IMR-90 (cell line): Measurements from ENCODE around the gene GABRB1. TPM values are rescaled to one million over a fixed set of nuclear protein-coding genes. Genes with fewer than 3 reads are reported as not detected.

ENCODE experiments used
- ATAC-seq: fragments of 200-7000 bp; cut with Tn5 transposase; 2 replicates; pipeline ENCODE4 v1.9.1; 2020; ENCODE audit warnings: low read depth, mild to moderate bottlenecking, moderate library complexity
- BruUV-seq: library from RNA; stranded (reverse); fragments of 400-500 nt; replicated peaks from 2 replicates; lab custom pipeline; 2021; lab: Mats Ljungman, UMichigan
- CTCF ChIA-PET: fragments of 300-600 bp; formaldehyde crosslinking; extraction: SDS; loops from one replicate; lab custom pipeline; 2021; ENCODE audit warnings: antibody characterized with exemption; lab: Yijun Ruan, JAX
- POLR2A ChIA-PET: fragments of 300-600 bp; sonication (Branson Sonifier 250); formaldehyde crosslinking; loops from one replicate; lab custom pipeline; 2022; ENCODE audit warnings: antibody characterized with exemption; ENCODE audit not compliant: unreplicated experiment; lab: Charles Lee
- DNase-seq: peaks from one replicate; pipeline ENCODE4 v3.0.0; 2013
- H2AFZ ChIP-seq: replicated peaks from 2 replicates; pipeline ENCODE3; 2013; ENCODE audit warnings: low read length, mild to moderate bottlenecking; ENCODE audit not compliant: poor library complexity
- H2AK5ac ChIP-seq: 2 replicates; pipeline ENCODE4 v1.6.1; 2013; ENCODE audit warnings: low read depth, low read length, inconsistent platforms
- H2AK9ac ChIP-seq: replicated peaks from 2 replicates; pipeline ENCODE3; 2013; ENCODE audit warnings: mild to moderate bottlenecking, low read depth, low read length, moderate library complexity; ENCODE audit not compliant: poor library complexity
- H2BK120ac ChIP-seq: 2 replicates; pipeline ENCODE4 v1.6.1; 2013; ENCODE audit warnings: low read depth, low read length, inconsistent platforms
- H2BK15ac ChIP-seq: 3 replicates; pipeline ENCODE4 v1.6.1; 2013; ENCODE audit warnings: low read depth, low read length, inconsistent platforms
- H2BK20ac ChIP-seq: 2 replicates; pipeline ENCODE4 v1.6.1; 2013; ENCODE audit warnings: low read depth, mild to moderate bottlenecking, inconsistent platforms, low read length, moderate library complexity
- H2BK5ac ChIP-seq: 2 replicates; pipeline ENCODE4 v1.6.1; 2013; ENCODE audit warnings: mild to moderate bottlenecking, low read depth, low read length, inconsistent platforms; ENCODE audit not compliant: poor library complexity, severe bottlenecking
- H3K14ac ChIP-seq: replicated peaks from 2 replicates; pipeline ENCODE4 v1.6.1; 2013; ENCODE audit warnings: low read depth, low read length, inconsistent platforms
- H3K18ac ChIP-seq: 2 replicates; pipeline ENCODE4 v1.6.1; 2013; ENCODE audit warnings: low read depth, low read length, control low read depth
- H3K23ac ChIP-seq: 2 replicates; pipeline ENCODE4 v1.6.1; 2013; ENCODE audit warnings: low read depth, low read length, inconsistent platforms
- H3K27ac ChIP-seq: 2 replicates; pipeline ENCODE4 v1.5.1; 2013; ENCODE audit warnings: mild to moderate bottlenecking, control low read depth, low read length; ENCODE audit not compliant: insufficient read depth
- H3K27me3 ChIP-seq: 2 replicates; pipeline ENCODE4 v1.6.1; 2013; ENCODE audit warnings: low read length; ENCODE audit not compliant: control insufficient read depth, insufficient read depth
- H3K36me3 ChIP-seq: 2 replicates; pipeline ENCODE4 v1.6.1; 2013; ENCODE audit warnings: low read length, mixed read lengths; ENCODE audit not compliant: control insufficient read depth, insufficient read depth
- H3K4ac ChIP-seq: 2 replicates; pipeline ENCODE4 v1.6.1; 2013; ENCODE audit warnings: low read depth, low read length, inconsistent platforms
- H3K4me1 ChIP-seq: 2 replicates; pipeline ENCODE4 v1.6.1; 2013; ENCODE audit warnings: low read length, mixed read lengths; ENCODE audit not compliant: control insufficient read depth, insufficient read depth
- H3K4me2 ChIP-seq: 2 replicates; pipeline ENCODE4 v1.6.1; 2013; ENCODE audit warnings: low read depth, mild to moderate bottlenecking, control low read depth, low read length, moderate library complexity
- H3K4me3 ChIP-seq: 2 replicates; pipeline ENCODE4 v1.5.1; 2013; ENCODE audit warnings: low read depth, mild to moderate bottlenecking, control low read depth, low read length, moderate library complexity; ENCODE audit not compliant: insufficient read depth
- H3K56ac ChIP-seq: 2 replicates; pipeline ENCODE4 v1.6.1; 2013; ENCODE audit warnings: low read length, inconsistent platforms; ENCODE audit not compliant: insufficient read depth; ENCODE audit errors: extremely low read depth
- H3K79me1 ChIP-seq, 2 experiments: 2 replicates each; pipeline ENCODE4 v1.6.1; 2013; ENCODE audit warnings: low read length in 2 of 2, inconsistent platforms in 1 of 2, low read depth in 1 of 2
- H3K9ac ChIP-seq: 2 replicates; pipeline ENCODE4 v1.6.1; 2013; ENCODE audit warnings: low read depth, low read length, control low read depth
- H3K9me1 ChIP-seq: 2 replicates; pipeline ENCODE4 v1.6.1; 2013; ENCODE audit warnings: low read length, inconsistent platforms; ENCODE audit not compliant: insufficient read depth
- H3K9me3 ChIP-seq: 2 replicates; pipeline ENCODE4 v1.6.1; 2013; ENCODE audit warnings: low read length; ENCODE audit not compliant: control insufficient read depth, insufficient read depth
- H4K20me1 ChIP-seq: 2 replicates; pipeline ENCODE4 v1.6.1; 2013; ENCODE audit warnings: low read length, inconsistent platforms; ENCODE audit not compliant: insufficient read depth
- H4K5ac ChIP-seq: 2 replicates; pipeline ENCODE4 v1.6.1; 2013; ENCODE audit warnings: mild to moderate bottlenecking, low read depth, low read length, control low read depth
- H4K8ac ChIP-seq, 2 experiments: 2 replicates each; pipeline ENCODE4 v1.6.1; 2013; ENCODE audit warnings: low read depth in 2 of 2, low read length in 2 of 2, control low read depth in 1 of 2, inconsistent platforms in 1 of 2
- H4K91ac ChIP-seq: 2 replicates; pipeline ENCODE4 v1.6.1; 2013; ENCODE audit warnings: low read depth, low read length, inconsistent platforms; ENCODE audit not compliant: insufficient read depth
- BHLHE40 ChIP-seq: fragments of 150-350 bp; IDR thresholded peaks from 2 replicates; pipeline ENCODE4 v1.6.1; 2016; ENCODE audit warnings: mild to moderate bottlenecking, low read depth, low read length
- CEBPB ChIP-seq: IDR thresholded peaks from 2 replicates; pipeline ENCODE4 v1.6.1; 2012; ENCODE audit warnings: low read depth, low read length, improper control_type of control experiment
- CHD1 ChIP-seq: IDR thresholded peaks from 2 replicates; pipeline ENCODE4 v1.6.1; 2012; ENCODE audit warnings: low read depth, low read length, improper control_type of control experiment
- FOS ChIP-seq: fragments of 150-350 bp; IDR thresholded peaks from 2 replicates; pipeline ENCODE4 v1.6.1; 2016; ENCODE audit warnings: low read depth, low read length
- MAZ ChIP-seq: IDR thresholded peaks from 2 replicates; pipeline ENCODE4 v1.6.1; 2012; ENCODE audit warnings: low read depth, mild to moderate bottlenecking, low read length, improper control_type of control experiment, moderate library complexity, borderline replicate concordance
- NFE2L2 ChIP-seq: fragments of 150-350 bp; IDR thresholded peaks from 2 replicates; pipeline ENCODE4 v1.6.1; 2016; ENCODE audit warnings: low read depth, mild to moderate bottlenecking, low read length
- POLR2A ChIP-seq: IDR thresholded peaks from 2 replicates; pipeline ENCODE4 v1.6.1; 2012; ENCODE audit warnings: mild to moderate bottlenecking, low read depth, low read length
- RFX5 ChIP-seq: IDR thresholded peaks from 2 replicates; pipeline ENCODE4 v1.8.0; 2012; ENCODE audit warnings: low read depth, mild to moderate bottlenecking, low read length, moderate library complexity
- WGBS, 2 experiments: methylation state at CpG; one replicate each; pipeline versions ENCODE4 v1.1.5 to v1.1.7; 2013; ENCODE audit warnings: missing lambda C conversion rate in 2 of 2; ENCODE audit not compliant: insufficient read length in 1 of 2; ENCODE audit errors: extremely low coverage in 2 of 2; 5-methylcytosine and 5-hydroxymethylcytosine counted together
- dilution Hi-C: fragments of 300-500 bp; cut with HindIII; formaldehyde crosslinking; loops from one replicate; pipeline ENCODE4 v1.14.3; 2018; ENCODE audit warnings: low sequenced_read_pairs; ENCODE audit not compliant: unreplicated experiment
- in situ Hi-C: fragments of 300-500 bp; cut with MboI; formaldehyde crosslinking; loops from 3 replicates; pipeline ENCODE4 v1.14.3; 2019; ENCODE audit warnings: low sequenced_read_pairs, inconsistent platforms, mixed read lengths
- intact Hi-C: fragments of 100-400 bp; cut with micrococcal nuclease; formaldehyde crosslinking; loops from 2 replicates; pipeline ENCODE4 v1.10.0; 2022
- polyA plus RNA-seq, 3 experiments: library from polyadenylated mRNA; depleted of rRNA; stranded (reverse); fragments of >200 nt; gene quantifications; 2 replicates each; pipeline ENCODE4 v1.2.3, GENCODE V29; 2012; ENCODE audit warnings: low replicate concordance in 1 of 3
- total RNA-seq: library from RNA; depleted of rRNA; stranded (reverse); fragments of >200 nt; gene quantifications from 2 replicates; pipeline ENCODE4 v1.2.3, GENCODE V29; 2012
- TF ChIP-seq, protein P1 (sequence below): fragments of 150-350 bp; IDR thresholded peaks from 2 replicates; pipeline ENCODE4 v1.6.1; 2017; ENCODE audit warnings: mild to moderate bottlenecking, antibody characterized with exemption, low read length, low read depth

GABRB1 gene
- total and polyA plus RNA-seq, 2 of the 4 experiments (the other 2 are of a cell fraction), result 4.7 to 16.1 TPM

DNA sequence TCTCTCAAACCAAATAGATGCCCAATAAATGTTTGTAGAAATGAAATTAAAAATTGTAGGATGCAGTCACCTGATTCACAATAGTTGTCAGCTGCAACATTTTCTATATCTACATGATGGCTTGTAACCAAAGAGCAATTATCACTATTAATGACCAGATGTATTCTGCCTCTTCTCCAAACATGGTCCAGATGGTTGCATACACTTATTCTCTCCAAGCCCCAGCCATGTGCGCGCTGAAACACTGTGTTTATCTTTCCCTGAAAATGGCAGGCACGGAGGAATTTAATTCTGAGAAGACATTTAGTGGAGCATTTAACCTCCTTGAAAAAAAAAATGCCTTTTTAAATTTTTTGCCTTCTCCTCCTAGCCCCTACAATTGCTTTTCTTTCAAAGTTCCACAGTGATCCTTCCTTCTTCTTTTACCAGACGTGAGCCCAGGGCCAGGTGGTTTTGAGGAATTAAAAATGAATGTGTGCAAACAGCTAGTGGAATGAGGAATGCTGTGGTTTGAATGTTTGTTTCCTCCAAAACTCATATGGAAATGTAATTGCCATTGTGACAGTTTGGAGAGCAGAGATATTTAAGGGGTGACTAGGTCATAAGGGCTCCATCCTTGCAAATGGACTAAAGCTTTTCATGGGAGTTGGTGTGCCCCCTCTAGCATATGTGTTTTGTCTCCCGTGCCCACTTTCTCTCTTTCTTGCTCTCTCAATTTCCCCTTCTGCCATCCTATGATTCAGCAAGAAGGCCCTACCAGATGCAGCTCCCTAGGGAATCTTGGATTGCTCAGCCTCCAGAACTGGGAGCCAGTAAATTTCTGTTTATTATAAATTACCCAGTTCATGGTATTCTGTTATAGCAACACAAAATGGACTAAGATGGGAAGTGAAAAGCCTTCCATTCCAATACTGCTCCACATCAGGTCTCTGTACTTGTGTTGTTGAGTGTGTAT is 136.0 kb downstream of the GABRB1 start:
- ChIA-PET POLR2A (no interaction called here), CTCF (interaction anchor here (0.6 kb wide), 1 partner anchor 107 kb away, joined by 4 read pairs; no protein-coding TSS in a partner anchor)
- no peak overlapping the region for H3K9ac ChIP-seq
- no peak overlapping the region; the same call in 1 of the 2 replicates for H3K4ac ChIP-seq
- no CpG with 5 or more reads among the region's 5 CpGs for WGBS, 2 experiments
- no peak overlapping the region for H4K8ac ChIP-seq
- DNase-seq, result no peak
- dilution Hi-C loops, result no loop called here
- H3K27ac ChIP-seq, result no peak overlapping the region
- intact Hi-C loops, result no loop called here
- in situ Hi-C loops, result no loop called here
- H2AK9ac ChIP-seq, result no peak overlapping the region
- H3K4me3 ChIP-seq, result no peak overlapping the region
- no peak overlapping the region; the same call in 1 of the 2 replicates for H4K91ac ChIP-seq
- H3K4me2 ChIP-seq, result no peak overlapping the region
- H2AK5ac ChIP-seq, result no peak overlapping the region
- H3K9me3 ChIP-seq, result no peaks in the 10 kb centered on the region
- H3K4me1 ChIP-seq, result no peaks in the 10 kb centered on the region
- BruUV-seq, result no TSS peak
- no peaks in the 10 kb centered on the region for H4K20me1 ChIP-seq
- TF ChIP-seq RFX5, result no peak
- TF ChIP-seq FOS, result no peak
- TF ChIP-seq BHLHE40, result no peak
- TF ChIP-seq CEBPB, result no peak
- TF ChIP-seq NFE2L2, result no peak
- no peak for TF ChIP-seq MAZ
- no peak for TF ChIP-seq POLR2A
- no peak for TF ChIP-seq CHD1
- TF ChIP-seq, protein P1, sequence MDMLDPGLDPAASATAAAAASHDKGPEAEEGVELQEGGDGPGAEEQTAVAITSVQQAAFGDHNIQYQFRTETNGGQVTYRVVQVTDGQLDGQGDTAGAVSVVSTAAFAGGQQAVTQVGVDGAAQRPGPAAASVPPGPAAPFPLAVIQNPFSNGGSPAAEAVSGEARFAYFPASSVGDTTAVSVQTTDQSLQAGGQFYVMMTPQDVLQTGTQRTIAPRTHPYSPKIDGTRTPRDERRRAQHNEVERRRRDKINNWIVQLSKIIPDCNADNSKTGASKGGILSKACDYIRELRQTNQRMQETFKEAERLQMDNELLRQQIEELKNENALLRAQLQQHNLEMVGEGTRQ, result no peak
- H2BK120ac ChIP-seq, result no peak overlapping the region
- no peak overlapping the region for H2BK15ac ChIP-seq
- ATAC-seq, result 0 out of 2 replicates have a peak, but pooled peaks have one; percentile 27
- H3K27me3 ChIP-seq, result no peaks in the 10 kb centered on the region
- H3K14ac ChIP-seq, result 0 out of 2 replicates have a peak overlapping the region, but pooled peaks have one; percentile 28
- H2BK5ac ChIP-seq, result no peak overlapping the region
- no peak overlapping the region for H2AFZ ChIP-seq
- no peak overlapping the region for H3K18ac ChIP-seq
- H3K23ac ChIP-seq, result no peak overlapping the region; the same call in 1 of the 2 replicates
- no peak overlapping the region for H3K56ac ChIP-seq
- no peak overlapping the region for H4K5ac ChIP-seq
- H3K9me1 ChIP-seq, result peaks cover 2% of the 10 kb centered on the region; the same call in 1 of the 2 replicates
- no peaks in the 10 kb centered on the region for H3K79me1 ChIP-seq
- peak overlapping the region; percentile 51; the same call in 1 of the 2 replicates for H2BK20ac ChIP-seq
- no peaks in the 10 kb centered on the region for H3K36me3 ChIP-seq
